Measurements from ENCODE around the gene SERPINE1.

Gene SERPINE1

GRCh38 chr7:101159696-101160674 lies 33.1 kb downstream of the SERPINE1 start:
- no peak for FAIRE-seq

GRCh38 chr7:101160910-101161309 lies 34.0 kb downstream of the SERPINE1 start:
- FAIRE-seq = no peak

GRCh38 chr7:101161692-101162471 lies 35.0 kb downstream of the SERPINE1 start:
- no peak for FAIRE-seq

- FAIRE-seq = no peak
These were observed 35.8 kb downstream of the SERPINE1 start for GRCh38 chr7:101162551-101163278.

GRCh38 chr7:101163279-101164070 lies 36.6 kb downstream of the SERPINE1 start:
- FAIRE-seq = no peak

- no peak for FAIRE-seq
These were observed 37.4 kb downstream of the SERPINE1 start for GRCh38 chr7:101164071-101164840.

- FAIRE-seq = peak; percentile 81
These were observed 38.4 kb downstream of the SERPINE1 start, which contains the start of gene VGF for GRCh38 chr7:101165075-101165957. TSS of gene VGF (minus strand) at chr7:101165569. CDS start at chr7:101164843, 726 bp downstream.

- no peak for FAIRE-seq
These were observed 39.2 kb downstream of the SERPINE1 start for GRCh38 chr7:101165958-101166647.

- no peak for FAIRE-seq
These were observed 39.7 kb downstream of the SERPINE1 start for GRCh38 chr7:101166648-101166908.

- FAIRE-seq = no peak
These were observed 40.2 kb downstream of the SERPINE1 start for GRCh38 chr7:101166909-101167644.

GRCh38 chr7:101167645-101168411 lies 40.9 kb downstream of the SERPINE1 start:
- no peak for FAIRE-seq

GRCh38 chr7:101168412-101169049 lies 41.6 kb downstream of the SERPINE1 start:
- no peak for FAIRE-seq

- FAIRE-seq = no peak
These were observed 42.4 kb downstream of the SERPINE1 start for GRCh38 chr7:101169110-101169837.

GRCh38 chr7:101169838-101170551 lies 43.1 kb downstream of the SERPINE1 start:
- no peak for FAIRE-seq

- FAIRE-seq = no peak
These were observed 43.9 kb downstream of the SERPINE1 start for GRCh38 chr7:101170617-101171441.

Data from A204.1 (cell line).